Measurements from ENCODE around the gene PLCH1.

GRCh38 chr3:155495387-155495786, 249.5 kb downstream of the PLCH1 start:
- TF ChIP-seq CTCF (conservative IDR thresholded peaks at IDR 0.05) = no peak
- no peak for TF ChIP-seq ZFX (IDR thresholded peaks at IDR 0.05)

Data from C4-2B (cell line).